H1 (cell line): ENCODE measurements around the gene KIF22. TPM values are rescaled to one million over a fixed set of nuclear protein-coding genes. Genes with fewer than 3 reads are reported as not detected.

Experiments
- CTCF ChIA-PET: fragments of 300-600 bp; sonication (Branson Sonifier 250); formaldehyde crosslinking; loops from one replicate; lab custom pipeline; 2021; ENCODE audit not compliant: partially characterized antibody; lab: Charles Lee
- POLR2A ChIA-PET: fragments of 300-600 bp; sonication (Branson Sonifier 250); formaldehyde crosslinking; loops from one replicate; lab custom pipeline; 2021; ENCODE audit warnings: inconsistent platforms; ENCODE audit not compliant: partially characterized antibody; lab: Charles Lee
- DNase-seq, 2 experiments: peaks; one replicate each; pipeline versions ENCODE4 v3.0.0 to v3.0.0-alpha.2; 2010 to 2022; ENCODE audit warnings: low spot score in 2 of 2, low read depth in 1 of 2, mixed read lengths in 1 of 2
- FAIRE-seq: peaks from 2 replicates; lab custom pipeline; 2011; peaks lifted over from hg19 to GRCh38; lab: Jason Lieb, UNC
- H2AFZ ChIP-seq: 2 replicates; pipeline ENCODE4 v1.8.1; 2012; ENCODE audit warnings: low read length, inconsistent platforms
- H2AK5ac ChIP-seq: 2 replicates; pipeline ENCODE4 v1.6.1; 2013; ENCODE audit warnings: low read depth, low read length
- H2BK120ac ChIP-seq: replicated peaks from 2 replicates; pipeline ENCODE3; 2013; ENCODE audit warnings: low read depth, low read length, inconsistent platforms
- H2BK12ac ChIP-seq: 2 replicates; pipeline ENCODE4 v1.6.1; 2013; ENCODE audit warnings: low read depth, low read length
- H2BK15ac ChIP-seq: 2 replicates; pipeline ENCODE4 v1.6.1; 2013; ENCODE audit warnings: low read length
- H2BK20ac ChIP-seq: 2 replicates; pipeline ENCODE4 v1.6.1; 2013; ENCODE audit warnings: low read length
- H2BK5ac ChIP-seq: 2 replicates; pipeline ENCODE4 v1.6.1; 2013; ENCODE audit warnings: low read depth, low read length
- H3K14ac ChIP-seq: 2 replicates; pipeline ENCODE4 v1.6.1; 2013; ENCODE audit warnings: inconsistent platforms; ENCODE audit not compliant: insufficient read length
- H3K18ac ChIP-seq: 2 replicates; pipeline ENCODE4 v1.6.1; 2013; ENCODE audit warnings: low read length; ENCODE audit errors: extremely low read depth
- H3K23ac ChIP-seq: 2 replicates; pipeline ENCODE4 v1.6.1; 2013; ENCODE audit warnings: inconsistent platforms; ENCODE audit not compliant: insufficient read length
- H3K23me2 ChIP-seq: 2 replicates; pipeline ENCODE4 v1.6.1; 2013; ENCODE audit warnings: low read depth, low read length
- H3K27ac ChIP-seq: 2 replicates; pipeline ENCODE4 v1.6.1; 2011; ENCODE audit warnings: low read depth, low read length, inconsistent platforms
- H3K27me3 ChIP-seq, 4 experiments: replicated peaks in 1 of 4; 1 replicate in 1 of 4; 2 replicates in 3 of 4; pipeline versions ENCODE4 v1.6.1 to v1.8.1; 2011 to 2013; ENCODE audit warnings: low read length in 3 of 4, mild to moderate bottlenecking in 3 of 4, inconsistent platforms in 2 of 4, mixed read lengths in 2 of 4, moderate library complexity in 1 of 4; ENCODE audit not compliant: control insufficient read depth in 3 of 4, insufficient read depth in 3 of 4; ENCODE audit errors: extremely low read depth in 1 of 4
- H3K36me3 ChIP-seq, 4 experiments: 2 replicates each; pipeline versions ENCODE4 v1.6.1 to v1.8.1; 2011 to 2013; ENCODE audit warnings: mild to moderate bottlenecking in 4 of 4, low read length in 3 of 4, moderate library complexity in 2 of 4, control low read depth in 1 of 4, inconsistent platforms in 1 of 4; ENCODE audit not compliant: insufficient read depth in 4 of 4, control insufficient read depth in 2 of 4
- H3K4ac ChIP-seq: replicated peaks from 2 replicates; pipeline ENCODE3; 2013; ENCODE audit warnings: low read length, low read depth, mixed read lengths, inconsistent platforms; ENCODE audit not compliant: insufficient read length
- H3K4me1 ChIP-seq, 4 experiments: replicated peaks in 1 of 4; 1 replicate in 1 of 4; 2 replicates in 3 of 4; pipeline versions ENCODE4 v1.6.1 to v1.8.1; 2011 to 2013; ENCODE audit warnings: low read length in 3 of 4, inconsistent platforms in 2 of 4, mixed read lengths in 1 of 4; ENCODE audit not compliant: insufficient read depth in 4 of 4, control insufficient read depth in 3 of 4
- H3K4me2 ChIP-seq, 2 experiments: 2 replicates each; pipeline versions ENCODE4 v1.6.1 to v1.8.1; 2011 to 2013; ENCODE audit warnings: low read depth in 2 of 2, low read length in 2 of 2, control low read depth in 1 of 2, inconsistent platforms in 1 of 2, mild to moderate bottlenecking in 1 of 2; ENCODE audit not compliant: insufficient read depth in 1 of 2
- H3K4me3 ChIP-seq, 4 experiments: fragments of 200-600, 300-600 bp in 1 of 4; sonication (generic), shearing (Covaris generic), sonication (Bioruptor Twin) in 1 of 4; 2 replicates each; pipeline versions ENCODE4 v1.5.1 to v1.8.1; 2011 to 2016; ENCODE audit warnings: low read length in 4 of 4, low read depth in 3 of 4, control low read depth in 2 of 4, inconsistent platforms in 2 of 4, mild to moderate bottlenecking in 2 of 4, mixed read lengths in 1 of 4, moderate library complexity in 1 of 4; ENCODE audit not compliant: insufficient read depth in 2 of 4; ENCODE audit errors: extremely low read depth in 1 of 4
- H3K56ac ChIP-seq: replicated peaks from 2 replicates; pipeline ENCODE3; 2013; ENCODE audit warnings: low read depth, mild to moderate bottlenecking, mixed read lengths, low read length, inconsistent platforms; ENCODE audit not compliant: insufficient read length
- H3K79me1 ChIP-seq: 2 replicates; pipeline ENCODE4 v1.6.1; 2013; ENCODE audit warnings: low read depth, low read length, control low read depth
- H3K79me2 ChIP-seq, 2 experiments: 2 replicates each; pipeline versions ENCODE4 v1.6.1 to v1.8.1; 2012 to 2013; ENCODE audit warnings: low read length in 2 of 2, mild to moderate bottlenecking in 2 of 2, inconsistent platforms in 1 of 2; ENCODE audit not compliant: insufficient read depth in 2 of 2, control insufficient read depth in 1 of 2
- H3K9ac ChIP-seq, 4 experiments: replicated peaks in 1 of 4; 1 replicate in 1 of 4; 2 replicates in 3 of 4; pipeline versions ENCODE4 v1.6.1 to v1.8.1; 2011 to 2013; ENCODE audit warnings: low read depth in 3 of 4, low read length in 3 of 4, control low read depth in 2 of 4, mild to moderate bottlenecking in 2 of 4, moderate library complexity in 2 of 4, inconsistent platforms in 1 of 4; ENCODE audit errors: extremely low read depth in 1 of 4
- H3K9me3 ChIP-seq, 2 experiments: 2 replicates each; pipeline versions ENCODE4 v1.6.1 to v1.8.1; 2012 to 2013; ENCODE audit warnings: mild to moderate bottlenecking in 2 of 2, moderate library complexity in 2 of 2, control low read depth in 1 of 2, inconsistent platforms in 1 of 2, low read depth in 1 of 2, low read length in 1 of 2, mixed read lengths in 1 of 2; ENCODE audit not compliant: insufficient read depth in 2 of 2
- H4K20me1 ChIP-seq, 2 experiments: replicated peaks in 1 of 2; 2 replicates each; pipeline versions ENCODE3 to v1.8.1; 2011 to 2013; ENCODE audit warnings: inconsistent platforms in 2 of 2, low read length in 2 of 2, mild to moderate bottlenecking in 1 of 2; ENCODE audit not compliant: insufficient read depth in 2 of 2, control insufficient read depth in 1 of 2
- H4K5ac ChIP-seq: 2 replicates; pipeline ENCODE4 v1.6.1; 2013; ENCODE audit warnings: low read length, low read depth, mixed read lengths, inconsistent platforms; ENCODE audit not compliant: insufficient read length
- H4K8ac ChIP-seq: 2 replicates; pipeline ENCODE4 v1.8.0; 2013; ENCODE audit warnings: mild to moderate bottlenecking, moderate library complexity, low read length, inconsistent platforms; ENCODE audit not compliant: insufficient read depth; ENCODE audit errors: extremely low read depth
- H4K91ac ChIP-seq: replicated peaks from 2 replicates; pipeline ENCODE3; 2013; ENCODE audit warnings: low read length, mixed read lengths, inconsistent platforms; ENCODE audit not compliant: insufficient read length
- ASH2L ChIP-seq: fragments of 200-600, 300-600 bp; sonication (generic); IDR thresholded peaks from one replicate; pipeline ENCODE4 v1.7.1; 2017; ENCODE audit warnings: low read length
- BRCA1 ChIP-seq: IDR thresholded peaks from 2 replicates; pipeline ENCODE4 v1.6.1; 2012; ENCODE audit warnings: low read depth, low read length, improper control_type of control experiment
- CEBPB ChIP-seq: IDR thresholded peaks from 2 replicates; pipeline ENCODE4 v1.6.1; 2012; ENCODE audit warnings: low read depth, low read length
- EGR1 ChIP-seq: IDR thresholded peaks from 2 replicates; pipeline ENCODE4 v1.6.1; 2011; ENCODE audit warnings: low read depth, low read length, borderline replicate concordance
- FOSL1 ChIP-seq: IDR thresholded peaks from 2 replicates; pipeline ENCODE4 v1.6.1; 2011; ENCODE audit warnings: mild to moderate bottlenecking, low read depth, low read length, moderate library complexity; ENCODE audit not compliant: insufficient read depth
- GABPA ChIP-seq: IDR thresholded peaks from 2 replicates; pipeline ENCODE4 v1.6.1; 2011; ENCODE audit warnings: mild to moderate bottlenecking, low read length, moderate library complexity, borderline replicate concordance; ENCODE audit not compliant: insufficient read depth
- HDAC2 ChIP-seq, 2 experiments: fragments of 300-600 bp in 1 of 2; sonication (generic) in 1 of 2; IDR thresholded peaks; 2 replicates each; pipeline ENCODE4 v1.6.1; 2011 to 2012; ENCODE audit warnings: low read depth in 2 of 2, low read length in 2 of 2, mild to moderate bottlenecking in 2 of 2, moderate library complexity in 2 of 2, borderline replicate concordance in 1 of 2, inconsistent platforms in 1 of 2
- POLR2A ChIP-seq, 2 experiments: IDR thresholded peaks; 1 replicate in 1 of 2; 2 replicates in 1 of 2; pipeline ENCODE4 v1.6.1; 2011; ENCODE audit warnings: low read depth in 2 of 2, low read length in 2 of 2, mild to moderate bottlenecking in 2 of 2; ENCODE audit errors: control extremely low read depth in 1 of 2
- RAD21 ChIP-seq, 2 experiments: IDR thresholded peaks in 1 of 2; conservative IDR thresholded peaks in 1 of 2; 2 replicates each; pipeline ENCODE4 v1.6.1; 2011; ENCODE audit warnings: low read depth in 2 of 2, low read length in 2 of 2, improper control_type of control experiment in 1 of 2, inconsistent platforms in 1 of 2, mild to moderate bottlenecking in 1 of 2, moderate library complexity in 1 of 2
- SIX5 ChIP-seq: IDR thresholded peaks from 2 replicates; pipeline ENCODE4 v1.6.1; 2011; ENCODE audit warnings: mild to moderate bottlenecking, low read depth, low read length
- SRF ChIP-seq: IDR thresholded peaks from 2 replicates; pipeline ENCODE4 v1.6.1; 2011; ENCODE audit warnings: mild to moderate bottlenecking, low read depth, low read length, moderate library complexity
- WGBS, 2 experiments: shearing (Covaris generic) in 1 of 2; methylation state at CpG; one replicate each; pipeline versions ENCODE4 v1.1.6 to v1.1.7; 2013 to 2015; ENCODE audit warnings: low lambda C conversion rate in 2 of 2, mixed read lengths in 2 of 2, inconsistent platforms in 1 of 2, low coverage in 1 of 2, missing lambda C conversion rate in 1 of 2; ENCODE audit not compliant: insufficient replicate concordance in 2 of 2, insufficient coverage in 1 of 2, insufficient read length in 1 of 2; ENCODE audit errors: extremely low coverage in 1 of 2, missing lambda C conversion rate in 1 of 2; 5-methylcytosine and 5-hydroxymethylcytosine counted together
- polyA plus RNA-seq, 7 experiments: library from polyadenylated mRNA; depleted of rRNA in 3 of 7; stranded (reverse) in 5 of 7; unstranded in 2 of 7; fragments of >200 nt in 5 of 7; fragments of 200-250 nt in 2 of 7; gene quantifications; 1 replicate in 5 of 7; 2 replicates in 1 of 7; 4 replicates in 1 of 7; pipeline versions ENCODE4 v1.2.1 to v1.2.3, GENCODE V29; 2011 to 2013; ENCODE audit warnings: missing spikeins in 2 of 7, mixed read lengths in 2 of 7
- total RNA-seq: library from RNA; stranded (reverse); fragmentation: NEBNext Ultra II Directional; extraction: Animal tissue kit (Norgen Biotek cat#: 25700); gene quantifications from 2 replicates; pipeline ENCODE4 v1.2.1, GENCODE V29; 2021
- TF ChIP-seq, protein P1 (sequence below): IDR thresholded peaks from 2 replicates; pipeline ENCODE4 v1.6.1; 2012; ENCODE audit warnings: low read length, inconsistent platforms

KIF22 gene
- total and polyA plus RNA-seq, 2 of the 8 experiments (the other 6 are each of a cell fraction or from before 2014, with no cell fraction given), result 139 to 142 TPM

DNA sequence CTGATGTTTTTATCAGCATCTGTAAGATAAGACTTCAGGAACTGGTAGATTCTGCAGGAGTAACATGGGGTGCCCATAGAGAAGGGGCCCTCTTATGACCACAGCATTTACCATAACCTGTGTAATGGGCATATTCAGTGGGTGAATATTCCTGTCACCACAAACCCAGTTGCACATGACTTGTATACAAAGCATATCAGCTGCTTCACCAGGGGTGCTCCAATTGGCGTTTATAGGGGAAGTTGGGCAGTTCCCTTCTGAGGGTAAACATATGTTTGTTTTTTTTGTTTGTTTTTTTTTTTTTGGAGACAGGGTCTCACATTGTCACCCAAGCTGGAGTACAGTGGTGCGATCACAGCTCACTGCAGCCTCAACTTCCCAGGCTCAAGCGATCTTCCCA is 24.0 kb upstream of the KIF22 start:
- WGBS, 2 experiments, result 97% methylated on average over 3 of the region's 3 CpGs; no CpG with 5 or more reads in 1 of the 2 experiments
- CTCF ChIA-PET, result interaction anchor here (0.8 to 4.8 kb wide), 3 partner anchors 23 to 60 kb away, joined by 3 to 17 read pairs (median 3); partner anchors contain the start of gene KIF22
- FAIRE-seq, result no peak

More for the DNA sequence above, 24.0 kb upstream of the KIF22 start:
- Histone ChIP-seq H3K79me2 (no peaks in the 10 kb centered on the region), H3K23me2 (no peaks in the 10 kb centered on the region), H4K8ac (no peak overlapping the region), H2AK5ac (no peak overlapping the region), H3K23ac (no peak overlapping the region), H3K4ac (no peak overlapping the region), H3K4me3 (no peak overlapping the region), H2BK20ac (no peak overlapping the region), H3K56ac (no peak overlapping the region), H3K9me3 (no peaks in the 10 kb centered on the region), H3K4me2 (no peak overlapping the region), H3K4me1 (no peaks in the 10 kb centered on the region), H2BK120ac (no peak overlapping the region), H3K9ac (no peak overlapping the region), H2BK15ac (no peak overlapping the region), H4K20me1 (no peaks in the 10 kb centered on the region), H2BK5ac (no peak overlapping the region), H4K91ac (no peak overlapping the region), H3K18ac (no peak overlapping the region), H2AFZ (no peak overlapping the region), H3K27ac (no peak overlapping the region), H2BK12ac (no peak overlapping the region), H3K14ac (no peak overlapping the region), H3K36me3 (no peaks in the 10 kb centered on the region), H3K79me1 (no peaks in the 10 kb centered on the region), H3K27me3 (no peaks in the 10 kb centered on the region), H4K5ac (no peak overlapping the region)
- POLR2A ChIA-PET, result interaction anchor here (0.6 to 1.5 kb wide), 5 partner anchors 10 to 57 kb away, joined by 3 to 5 read pairs (median 3); partner anchors contain the start of gene ZG16
- DNase-seq, result no peak
- TF ChIP-seq POLR2A (IDR thresholded peaks at IDR 0.05; ENCODE audit: control extremely low read depth in 1 of 2, low read depth in 2 of 2, low read length in 2 of 2), result no peak
- no peak for TF ChIP-seq ASH2L
- TF ChIP-seq EGR1, result no peak
- no peak for TF ChIP-seq BRCA1
- no peak for TF ChIP-seq SRF
- TF ChIP-seq CEBPB, result no peak
- no peak for TF ChIP-seq RAD21 (IDR thresholded peaks at IDR 0.05 in 1 of 2, conservative IDR thresholded peaks at IDR 0.05 in 1 of 2; ENCODE audit: low read depth in 2 of 2, low read length in 2 of 2)
- TF ChIP-seq FOSL1, result no peak
- TF ChIP-seq SIX5, result no peak
- TF ChIP-seq GABPA, result no peak
- TF ChIP-seq, protein P1, sequence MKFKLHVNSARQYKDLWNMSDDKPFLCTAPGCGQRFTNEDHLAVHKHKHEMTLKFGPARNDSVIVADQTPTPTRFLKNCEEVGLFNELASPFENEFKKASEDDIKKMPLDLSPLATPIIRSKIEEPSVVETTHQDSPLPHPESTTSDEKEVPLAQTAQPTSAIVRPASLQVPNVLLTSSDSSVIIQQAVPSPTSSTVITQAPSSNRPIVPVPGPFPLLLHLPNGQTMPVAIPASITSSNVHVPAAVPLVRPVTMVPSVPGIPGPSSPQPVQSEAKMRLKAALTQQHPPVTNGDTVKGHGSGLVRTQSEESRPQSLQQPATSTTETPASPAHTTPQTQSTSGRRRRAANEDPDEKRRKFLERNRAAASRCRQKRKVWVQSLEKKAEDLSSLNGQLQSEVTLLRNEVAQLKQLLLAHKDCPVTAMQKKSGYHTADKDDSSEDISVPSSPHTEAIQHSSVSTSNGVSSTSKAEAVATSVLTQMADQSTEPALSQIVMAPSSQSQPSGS, result no peak
- no peak for TF ChIP-seq HDAC2 (IDR thresholded peaks at IDR 0.05; ENCODE audit: borderline replicate concordance in 1 of 2, low read depth in 2 of 2, low read length in 2 of 2)
- TF ChIP-seq, all 59 proteins: peak for 0
